ENCODE measurements around the gene SBK1.
"Not testable (repeated sequence)": the region's sequence is repeated elsewhere in the genome, so short reads cannot be mapped to it uniquely, and the experiment has no call there.

Gene SBK1

DNA sequence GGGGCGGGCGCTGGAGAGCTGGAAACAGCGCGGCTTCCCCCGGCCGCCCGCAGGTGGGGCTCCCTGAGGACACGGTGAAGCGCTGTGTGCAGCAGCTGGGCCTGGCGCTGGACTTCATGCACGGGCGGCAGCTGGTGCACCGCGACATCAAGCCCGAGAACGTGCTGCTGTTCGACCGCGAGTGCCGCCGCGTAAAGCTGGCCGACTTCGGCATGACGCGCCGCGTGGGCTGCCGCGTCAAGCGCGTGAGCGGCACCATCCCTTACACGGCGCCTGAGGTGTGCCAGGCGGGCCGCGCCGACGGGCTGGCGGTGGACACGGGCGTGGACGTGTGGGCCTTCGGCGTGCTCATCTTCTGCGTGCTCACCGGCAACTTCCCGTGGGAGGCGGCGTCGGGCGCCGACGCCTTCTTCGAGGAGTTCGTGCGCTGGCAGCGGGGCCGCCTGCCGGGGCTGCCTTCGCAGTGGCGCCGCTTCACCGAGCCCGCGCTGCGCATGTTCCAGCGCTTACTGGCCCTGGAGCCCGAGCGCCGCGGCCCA, 27.8 kb downstream of the SBK1 start:
- no peak overlapping the region for H3K27ac ChIP-seq
- TF ChIP-seq, protein P1, sequence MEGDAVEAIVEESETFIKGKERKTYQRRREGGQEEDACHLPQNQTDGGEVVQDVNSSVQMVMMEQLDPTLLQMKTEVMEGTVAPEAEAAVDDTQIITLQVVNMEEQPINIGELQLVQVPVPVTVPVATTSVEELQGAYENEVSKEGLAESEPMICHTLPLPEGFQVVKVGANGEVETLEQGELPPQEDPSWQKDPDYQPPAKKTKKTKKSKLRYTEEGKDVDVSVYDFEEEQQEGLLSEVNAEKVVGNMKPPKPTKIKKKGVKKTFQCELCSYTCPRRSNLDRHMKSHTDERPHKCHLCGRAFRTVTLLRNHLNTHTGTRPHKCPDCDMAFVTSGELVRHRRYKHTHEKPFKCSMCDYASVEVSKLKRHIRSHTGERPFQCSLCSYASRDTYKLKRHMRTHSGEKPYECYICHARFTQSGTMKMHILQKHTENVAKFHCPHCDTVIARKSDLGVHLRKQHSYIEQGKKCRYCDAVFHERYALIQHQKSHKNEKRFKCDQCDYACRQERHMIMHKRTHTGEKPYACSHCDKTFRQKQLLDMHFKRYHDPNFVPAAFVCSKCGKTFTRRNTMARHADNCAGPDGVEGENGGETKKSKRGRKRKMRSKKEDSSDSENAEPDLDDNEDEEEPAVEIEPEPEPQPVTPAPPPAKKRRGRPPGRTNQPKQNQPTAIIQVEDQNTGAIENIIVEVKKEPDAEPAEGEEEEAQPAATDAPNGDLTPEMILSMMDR (IDR thresholded peaks at IDR 0.05), result no peak
- no peak for TF ChIP-seq ZFX (IDR thresholded peaks at IDR 0.05; ENCODE audit: borderline replicate concordance)

DNA sequence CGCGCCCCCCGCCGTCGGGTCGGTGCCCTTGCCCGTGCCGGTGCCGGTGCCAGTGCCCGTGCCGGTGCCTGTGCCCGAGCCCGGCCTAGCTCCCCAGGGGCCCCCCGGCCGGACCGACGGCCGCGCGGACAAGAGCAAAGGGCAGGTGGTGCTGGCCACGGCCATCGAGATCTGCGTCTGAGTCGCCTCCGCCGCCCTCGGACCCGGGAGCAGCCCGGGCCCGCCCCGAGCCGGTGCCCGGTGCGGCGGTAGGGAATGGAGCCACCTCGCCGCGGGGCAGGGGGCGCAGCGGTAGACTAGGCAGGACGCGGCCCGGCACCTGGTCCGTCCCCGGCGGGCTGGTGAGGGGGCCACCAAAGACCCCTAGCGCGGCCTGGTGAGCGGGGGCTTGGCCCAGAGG, 28.4 kb downstream of the SBK1 start:
- H3K27ac ChIP-seq, result no peak overlapping the region
- TF ChIP-seq, protein P1 (IDR thresholded peaks at IDR 0.05), result no peak
- TF ChIP-seq ZFX (IDR thresholded peaks at IDR 0.05; ENCODE audit: borderline replicate concordance), result no peak

DNA sequence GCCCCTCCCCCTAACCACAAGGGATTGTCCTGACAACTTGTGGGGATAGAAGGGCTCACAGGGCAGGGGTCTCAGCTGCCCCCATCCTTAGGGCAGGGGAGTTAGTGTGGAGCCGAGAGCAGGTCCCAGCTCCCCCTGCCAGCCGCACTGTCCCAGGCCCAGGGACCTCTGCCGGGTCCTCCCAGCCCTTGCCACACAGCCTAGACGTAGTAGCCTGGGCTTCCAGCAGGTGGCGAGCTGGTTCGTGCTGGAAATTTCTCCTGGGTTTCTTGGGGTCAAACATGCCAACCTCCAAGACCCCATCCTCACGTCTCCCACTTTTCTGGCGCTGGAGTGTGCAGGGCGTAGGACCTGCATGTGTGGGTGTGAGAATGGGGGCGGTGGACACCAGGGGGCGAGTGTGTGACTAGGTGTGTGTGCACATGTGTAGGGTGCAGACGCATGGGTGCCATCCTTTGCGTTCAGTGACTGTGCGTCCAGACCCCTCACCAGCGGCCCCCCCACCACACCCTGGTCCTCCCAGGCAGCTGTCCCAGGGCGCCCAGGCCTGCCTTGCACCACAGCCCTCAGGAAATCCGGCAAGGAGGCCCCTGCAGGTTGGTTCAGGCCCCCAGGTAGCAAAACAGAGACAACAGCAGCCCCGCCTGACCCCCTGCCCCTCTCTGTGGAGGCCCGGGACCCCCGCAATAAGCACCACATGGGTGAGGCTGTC, 29.5 kb downstream of the SBK1 start:
- no peak overlapping the region for H3K27ac ChIP-seq
- TF ChIP-seq, protein P1 (IDR thresholded peaks at IDR 0.05), result peak; percentile 91
- TF ChIP-seq ZFX (IDR thresholded peaks at IDR 0.05; ENCODE audit: borderline replicate concordance), result no peak

DNA sequence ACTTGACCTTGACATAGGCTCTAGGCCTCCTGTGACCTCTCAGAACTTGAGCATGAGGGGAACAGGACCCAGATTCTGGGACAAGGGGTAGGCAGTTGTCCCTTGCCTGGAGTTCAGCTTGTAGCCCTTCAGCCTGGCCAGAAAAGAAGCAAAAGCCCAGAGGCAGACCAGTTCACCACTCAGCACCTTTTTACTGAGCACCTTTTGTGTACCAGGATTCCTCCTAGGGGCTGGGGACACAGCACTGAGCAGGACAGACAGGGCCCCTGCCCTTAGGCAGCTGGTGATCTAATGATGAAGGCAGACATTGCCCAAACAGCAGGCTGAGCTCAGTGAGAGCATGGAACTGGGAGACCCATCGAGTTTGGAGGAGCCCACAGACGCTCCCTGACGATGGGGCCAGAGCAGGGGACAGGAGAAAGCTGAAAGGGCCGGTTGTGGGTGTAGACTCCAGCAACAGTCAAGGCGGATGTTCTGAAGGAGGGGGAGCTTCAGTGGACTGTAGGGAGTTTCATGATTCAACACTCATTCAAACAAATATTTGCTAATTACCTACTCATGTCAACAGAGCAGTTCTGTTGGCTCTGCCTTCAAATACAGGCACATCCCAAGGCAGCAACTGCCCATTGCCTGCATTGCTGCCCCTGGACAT, 32.0 kb downstream of the SBK1 start:
- peak overlapping the region; percentile 85 for H3K27ac ChIP-seq

DNA sequence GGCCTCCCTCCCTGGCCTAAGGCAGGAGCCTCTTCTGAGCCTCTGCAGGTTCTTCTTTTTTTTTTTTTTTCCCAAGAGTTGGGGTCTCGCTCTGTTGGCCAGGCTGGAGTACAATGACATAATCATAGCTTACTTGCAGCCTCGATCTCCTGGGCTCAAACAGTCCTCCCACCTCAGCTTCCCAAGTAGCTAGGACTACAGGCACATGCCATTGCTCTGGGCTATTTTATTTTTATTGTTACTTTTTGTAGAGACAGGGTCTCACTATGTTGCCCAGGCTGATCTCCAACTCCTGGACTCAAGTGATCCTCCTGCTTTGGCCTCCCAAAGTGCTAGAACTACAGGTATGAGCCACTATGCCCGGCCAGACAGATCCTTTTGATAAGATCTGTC, 32.6 kb downstream of the SBK1 start:
- H3K27ac ChIP-seq, result peak overlapping the region; percentile 85
- TF ChIP-seq, protein P1 (IDR thresholded peaks at IDR 0.05), result no peak
- TF ChIP-seq ZFX (IDR thresholded peaks at IDR 0.05; ENCODE audit: borderline replicate concordance), result no peak

More for the DNA sequence above, 32.0 kb downstream of the SBK1 start:
- no peak for TF ChIP-seq ZFX (IDR thresholded peaks at IDR 0.05; ENCODE audit: borderline replicate concordance)
- TF ChIP-seq, protein P1 (IDR thresholded peaks at IDR 0.05), result no peak

DNA sequence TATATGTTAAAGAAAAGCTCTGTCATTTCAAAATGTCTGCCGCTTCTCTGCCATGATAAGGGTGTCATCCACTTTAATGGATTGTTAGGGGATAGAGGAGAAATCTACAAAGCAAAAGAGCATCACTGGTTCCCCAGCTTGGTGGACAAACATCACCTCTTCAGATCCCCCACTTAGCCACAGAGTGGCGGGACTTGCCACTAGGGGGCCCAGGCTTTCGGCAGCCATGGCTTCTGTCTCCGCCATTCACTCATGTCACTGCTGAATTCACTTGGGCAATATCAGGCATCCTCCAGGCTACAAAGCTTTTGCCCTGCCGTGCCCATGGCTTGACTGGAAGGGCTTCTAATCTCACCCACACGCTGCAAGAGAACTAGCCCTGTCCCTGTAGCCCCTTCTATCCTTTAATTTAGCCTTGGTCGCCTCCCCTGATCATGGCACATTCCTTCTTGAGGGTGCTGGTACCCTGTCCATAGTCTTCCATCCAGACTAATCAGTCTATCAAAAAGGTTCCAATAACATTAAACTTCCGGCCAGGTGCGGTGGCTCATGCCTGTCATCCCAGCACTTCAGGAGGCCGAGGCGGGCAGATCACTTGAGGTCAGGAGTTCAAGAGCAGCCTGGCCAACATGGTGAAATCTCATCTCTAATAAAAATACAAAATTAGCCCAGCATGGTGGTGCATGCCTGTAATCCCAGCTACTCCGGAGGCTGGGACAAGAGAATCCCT, 34.7 kb downstream of the SBK1 start:
- H3K27ac ChIP-seq, result no peak overlapping the region
- TF ChIP-seq ZFX (IDR thresholded peaks at IDR 0.05; ENCODE audit: borderline replicate concordance), result no peak
- TF ChIP-seq, protein P1 (IDR thresholded peaks at IDR 0.05), result peak; percentile 76

DNA sequence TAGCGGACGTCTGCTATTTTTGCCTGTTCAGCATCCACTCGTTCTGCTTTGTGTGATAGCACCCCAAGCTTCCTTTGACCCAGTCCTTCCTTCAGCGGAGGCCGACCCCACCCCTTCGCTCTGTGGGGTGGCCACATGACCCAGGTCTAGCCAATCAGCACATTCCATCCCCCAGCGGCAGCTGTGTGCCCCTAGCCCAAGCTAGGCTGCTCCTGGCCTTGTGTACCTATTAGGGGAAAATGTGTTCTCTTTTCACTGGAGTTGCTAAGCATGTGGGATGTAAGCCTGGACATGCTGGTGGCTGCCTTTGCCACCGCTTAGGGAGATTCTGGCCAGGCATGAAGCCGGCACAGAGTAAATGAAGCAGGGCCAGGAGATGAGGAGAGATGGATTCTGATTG, 37.9 kb downstream of the SBK1 start:
- H3K27ac ChIP-seq, result not testable (repeated sequence)

DNA sequence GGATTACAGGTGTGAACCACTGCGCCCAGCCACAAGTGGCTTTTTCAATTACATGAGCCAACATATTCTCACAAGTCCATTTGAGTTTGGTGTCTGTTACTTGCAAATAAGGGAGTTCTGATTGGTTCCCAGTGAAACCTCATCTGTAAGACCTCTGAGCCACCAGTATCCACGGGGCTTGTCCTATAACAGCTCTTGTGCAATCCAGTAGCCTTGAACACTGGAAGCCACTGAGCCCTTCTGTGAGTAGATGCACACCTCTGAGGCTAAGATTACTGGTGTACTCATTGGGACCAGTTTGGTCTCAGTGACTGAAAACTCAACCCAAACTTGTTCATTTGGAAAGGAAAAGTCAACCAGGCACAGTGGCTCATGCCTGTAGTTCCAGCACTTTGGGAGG, 38.7 kb downstream of the SBK1 start:
- not testable (repeated sequence) for H3K27ac ChIP-seq

DNA sequence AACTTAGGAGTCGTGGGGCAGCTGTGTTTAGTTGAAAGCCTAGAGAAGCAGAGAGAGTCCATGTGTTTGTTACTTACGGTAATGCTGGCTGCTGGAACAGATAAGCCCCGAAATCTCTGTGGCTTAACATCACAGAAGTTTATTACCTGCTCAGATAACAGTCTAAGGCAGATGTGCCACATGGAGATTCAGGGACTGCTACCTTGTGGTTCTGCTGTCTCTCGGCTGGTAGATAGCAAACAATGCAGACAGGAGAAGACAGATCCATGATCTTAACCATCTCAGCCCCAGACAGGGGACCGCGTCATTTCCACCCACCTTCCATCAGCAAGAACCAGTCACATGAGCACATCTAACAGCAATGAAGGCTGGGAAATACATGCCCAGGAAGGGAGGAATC, 40.3 kb downstream of the SBK1 start:
- H3K27ac ChIP-seq, result not testable (repeated sequence)

DNA sequence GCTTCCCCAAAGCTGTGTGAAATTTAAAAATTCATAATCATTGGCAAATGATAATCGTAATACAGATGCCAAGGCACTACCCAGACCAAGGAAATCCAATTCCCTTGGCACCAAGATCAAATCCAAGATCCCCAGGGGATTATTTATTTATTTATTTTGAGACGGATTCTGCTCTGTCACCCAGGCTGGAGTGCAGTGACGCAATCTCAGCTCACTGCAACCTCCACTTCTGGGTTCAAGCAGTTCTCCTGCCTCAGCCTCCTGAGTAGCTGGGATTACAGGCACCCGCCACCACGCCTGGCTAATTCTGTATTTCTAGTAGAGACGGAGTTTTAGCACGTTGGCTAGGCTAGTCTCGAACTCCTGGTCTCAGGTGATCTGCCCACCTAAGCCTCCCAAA, 43.4 kb downstream of the SBK1 start:
- not testable (repeated sequence) for H3K27ac ChIP-seq

DNA sequence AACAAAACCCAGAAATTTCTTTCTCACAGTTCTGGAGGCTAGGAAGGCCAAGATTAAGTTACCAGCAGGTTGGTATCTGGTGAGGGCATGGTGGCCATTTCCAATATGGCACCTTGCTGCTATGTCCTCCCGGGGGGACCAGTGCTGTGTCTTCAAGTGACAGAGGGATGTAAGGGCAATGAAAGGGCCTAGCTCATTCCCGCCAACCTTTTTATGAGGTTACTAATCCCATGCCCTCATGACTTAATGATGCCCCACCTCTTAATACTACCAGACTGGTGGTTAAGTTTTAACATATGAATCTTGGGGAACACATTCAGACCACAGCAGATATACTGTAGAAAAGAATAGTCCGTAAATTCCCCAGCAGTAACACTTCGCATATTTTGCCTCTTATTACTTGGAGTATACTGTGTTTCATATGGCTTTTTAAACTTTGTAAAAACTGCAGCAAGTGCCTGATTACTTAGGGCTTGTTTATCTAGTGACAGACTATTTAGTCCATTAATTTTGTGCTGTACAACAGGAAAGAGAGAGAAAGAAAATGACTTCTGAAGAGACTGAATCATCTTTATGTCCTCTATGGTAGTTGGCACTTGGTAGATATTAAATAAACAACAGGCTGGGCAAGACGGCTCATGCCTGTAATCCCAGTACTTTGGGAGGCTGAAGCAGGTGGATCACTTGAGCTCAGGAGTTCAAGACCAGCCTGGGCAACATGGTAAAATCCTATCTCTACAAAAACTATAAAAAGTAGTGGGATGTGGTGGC, 44.8 kb downstream of the SBK1 start:
- H3K27ac ChIP-seq, result not testable (repeated sequence)

Measured in 22Rv1 (cell line).